ENCODE measurements around the gene F2.

DNA sequence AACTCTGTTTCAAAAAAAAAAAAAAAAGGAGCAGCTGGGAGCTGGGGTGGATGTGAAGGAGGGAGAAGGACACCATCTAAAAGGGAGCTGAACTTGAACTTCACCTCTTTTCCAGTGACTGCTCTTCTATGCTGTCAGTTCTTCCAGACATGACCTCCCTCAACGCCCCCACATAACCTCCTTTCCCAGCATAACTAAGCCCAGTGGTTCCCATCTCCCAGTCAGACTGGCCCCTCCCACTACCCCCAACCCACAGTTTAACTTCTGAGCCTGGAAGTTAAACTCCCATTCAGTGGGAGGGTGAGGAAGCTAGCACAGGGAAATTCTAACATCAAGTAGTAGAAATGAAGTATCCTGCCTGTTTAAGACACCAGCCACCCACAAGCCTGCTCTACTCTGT lies 20.4 kb upstream of the F2 start:
- no peak for TF ChIP-seq GABPA (IDR thresholded peaks at IDR 0.05; ENCODE audit: low read depth)
- TF ChIP-seq, protein P1, sequence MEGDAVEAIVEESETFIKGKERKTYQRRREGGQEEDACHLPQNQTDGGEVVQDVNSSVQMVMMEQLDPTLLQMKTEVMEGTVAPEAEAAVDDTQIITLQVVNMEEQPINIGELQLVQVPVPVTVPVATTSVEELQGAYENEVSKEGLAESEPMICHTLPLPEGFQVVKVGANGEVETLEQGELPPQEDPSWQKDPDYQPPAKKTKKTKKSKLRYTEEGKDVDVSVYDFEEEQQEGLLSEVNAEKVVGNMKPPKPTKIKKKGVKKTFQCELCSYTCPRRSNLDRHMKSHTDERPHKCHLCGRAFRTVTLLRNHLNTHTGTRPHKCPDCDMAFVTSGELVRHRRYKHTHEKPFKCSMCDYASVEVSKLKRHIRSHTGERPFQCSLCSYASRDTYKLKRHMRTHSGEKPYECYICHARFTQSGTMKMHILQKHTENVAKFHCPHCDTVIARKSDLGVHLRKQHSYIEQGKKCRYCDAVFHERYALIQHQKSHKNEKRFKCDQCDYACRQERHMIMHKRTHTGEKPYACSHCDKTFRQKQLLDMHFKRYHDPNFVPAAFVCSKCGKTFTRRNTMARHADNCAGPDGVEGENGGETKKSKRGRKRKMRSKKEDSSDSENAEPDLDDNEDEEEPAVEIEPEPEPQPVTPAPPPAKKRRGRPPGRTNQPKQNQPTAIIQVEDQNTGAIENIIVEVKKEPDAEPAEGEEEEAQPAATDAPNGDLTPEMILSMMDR (IDR thresholded peaks at IDR 0.05; ENCODE audit: insufficient read depth, low read length), result no peak
- TF ChIP-seq POLR2AphosphoS5 (IDR thresholded peaks at IDR 0.05; ENCODE audit: low read depth), result no peak
